ENCODE data around the gene LMNB1. TPM values are rescaled to one million over a fixed set of nuclear protein-coding genes. Genes with fewer than 3 reads are reported as not detected.

Gene LMNB1
- total and polyA plus RNA-seq, 2 experiments from 2014 or later = 20.1 to 269 TPM

DNA sequence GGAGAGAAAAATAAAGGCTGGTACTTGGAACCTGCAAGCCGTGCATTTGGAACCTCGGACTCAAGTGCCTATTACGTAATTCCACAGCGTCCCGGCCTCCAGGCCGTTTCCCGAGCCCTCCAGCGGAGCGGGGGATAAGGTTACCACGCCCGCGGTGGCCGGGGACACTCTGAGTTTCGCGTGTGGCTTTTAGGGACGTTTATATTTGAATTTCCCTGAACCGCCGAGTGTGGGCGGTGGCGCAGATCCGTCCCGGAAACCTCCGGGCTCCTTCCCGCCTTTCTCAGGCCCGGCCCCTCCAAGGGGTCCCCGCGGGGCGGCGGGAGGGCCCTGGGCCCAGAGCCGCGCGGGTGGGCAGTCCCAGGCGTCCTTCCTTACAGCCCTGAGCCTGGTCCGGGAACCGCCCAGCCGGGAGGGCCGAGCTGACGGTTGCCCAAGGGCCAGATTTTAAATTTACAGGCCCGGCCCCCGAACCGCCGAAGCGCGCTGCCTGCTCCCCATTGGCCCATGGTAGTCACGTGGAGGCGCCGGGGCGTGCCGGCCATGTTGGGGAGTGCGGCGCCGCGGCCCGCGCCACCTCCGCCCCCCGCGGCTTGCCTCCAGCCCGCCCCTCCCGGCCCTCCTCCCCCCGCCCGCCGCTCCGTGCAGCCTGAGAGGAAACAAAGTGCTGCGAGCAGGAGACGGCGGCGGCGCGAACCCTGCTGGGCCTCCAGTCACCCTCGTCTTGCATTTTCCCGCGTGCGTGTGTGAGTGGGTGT, at the start of gene LMNB1 (continued):
- TF ChIP-seq, protein P1, sequence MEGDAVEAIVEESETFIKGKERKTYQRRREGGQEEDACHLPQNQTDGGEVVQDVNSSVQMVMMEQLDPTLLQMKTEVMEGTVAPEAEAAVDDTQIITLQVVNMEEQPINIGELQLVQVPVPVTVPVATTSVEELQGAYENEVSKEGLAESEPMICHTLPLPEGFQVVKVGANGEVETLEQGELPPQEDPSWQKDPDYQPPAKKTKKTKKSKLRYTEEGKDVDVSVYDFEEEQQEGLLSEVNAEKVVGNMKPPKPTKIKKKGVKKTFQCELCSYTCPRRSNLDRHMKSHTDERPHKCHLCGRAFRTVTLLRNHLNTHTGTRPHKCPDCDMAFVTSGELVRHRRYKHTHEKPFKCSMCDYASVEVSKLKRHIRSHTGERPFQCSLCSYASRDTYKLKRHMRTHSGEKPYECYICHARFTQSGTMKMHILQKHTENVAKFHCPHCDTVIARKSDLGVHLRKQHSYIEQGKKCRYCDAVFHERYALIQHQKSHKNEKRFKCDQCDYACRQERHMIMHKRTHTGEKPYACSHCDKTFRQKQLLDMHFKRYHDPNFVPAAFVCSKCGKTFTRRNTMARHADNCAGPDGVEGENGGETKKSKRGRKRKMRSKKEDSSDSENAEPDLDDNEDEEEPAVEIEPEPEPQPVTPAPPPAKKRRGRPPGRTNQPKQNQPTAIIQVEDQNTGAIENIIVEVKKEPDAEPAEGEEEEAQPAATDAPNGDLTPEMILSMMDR (conservative IDR thresholded peaks at IDR 0.05; ENCODE audit: low read depth in 2 of 2) = no peak

DNA sequence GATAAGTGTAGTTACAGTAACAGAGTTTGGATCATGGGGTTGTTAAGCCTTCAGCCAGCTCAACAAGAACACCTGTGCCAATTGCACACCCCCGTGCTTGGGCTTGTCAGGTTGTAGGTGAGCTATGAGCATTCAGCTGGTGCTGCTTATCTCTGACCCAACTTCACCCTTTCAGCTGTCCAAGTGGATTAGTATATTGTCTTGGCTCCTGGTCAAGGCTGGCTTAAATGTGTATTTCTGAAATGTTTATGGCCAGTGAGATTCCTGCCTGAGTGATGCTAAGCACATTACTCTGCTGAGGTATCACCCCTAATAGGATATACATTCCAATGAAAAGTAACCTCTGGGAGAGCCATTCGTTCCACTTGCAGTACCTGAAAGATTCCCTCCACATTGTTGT, 44.2 kb upstream of the LMNB1 start:
- H3K9me2 ChIP-seq (ENCODE audit: insufficient read depth) = no peaks in the 10 kb centered on the region
- Mint-ChIP-seq H3K27me3 (ENCODE audit: insufficient read depth, low read depth, poor library complexity) (peaks cover 6% of the 10 kb centered on the region), H3K9me3 (no peaks in the 10 kb centered on the region), H3K4me1 (peaks cover 5% of the 10 kb centered on the region; the same call in 2 of the 3 replicates), H3K36me3 (ENCODE audit: low read depth) (no peaks in the 10 kb centered on the region), H3K4me3 (no peak overlapping the region), H3K27ac (no peak overlapping the region)
- H2AFZ ChIP-seq = 0 out of 2 replicates have a peak overlapping the region, but pooled peaks have one; percentile 44
- no peaks in the 10 kb centered on the region for H3K36me3 ChIP-seq (ENCODE audit: insufficient read depth)
- H4K20me1 ChIP-seq (replicated peaks; ENCODE audit: insufficient read depth) = no peaks in the 10 kb centered on the region
- no peaks in the 10 kb centered on the region for H3K79me2 ChIP-seq (replicated peaks; ENCODE audit: insufficient read depth)
- peaks cover 12% of the 10 kb centered on the region for H3K4me1 ChIP-seq (ENCODE audit: insufficient read depth)
- no peak overlapping the region for H3K4me2 ChIP-seq
- no peak overlapping the region for H3K4me3 ChIP-seq
- ATAC-seq (no peak), DNase-seq (ENCODE audit: low spot score) (no peak)
- H3F3A ChIP-seq (replicated peaks; ENCODE audit: low read depth) = no peaks in the 10 kb centered on the region; the same call in 1 of the 2 replicates
- 0 out of 2 replicates have a peak overlapping the region, but pooled peaks have one; percentile 34 for H3K27ac ChIP-seq (ENCODE audit: low read depth)
- H3K27me3 ChIP-seq (ENCODE audit: insufficient read depth) = no peaks in the 10 kb centered on the region
- no peak for TF ChIP-seq POLR2AphosphoS5 (IDR thresholded peaks at IDR 0.05; ENCODE audit: low read depth)
- TF ChIP-seq, protein P2, sequence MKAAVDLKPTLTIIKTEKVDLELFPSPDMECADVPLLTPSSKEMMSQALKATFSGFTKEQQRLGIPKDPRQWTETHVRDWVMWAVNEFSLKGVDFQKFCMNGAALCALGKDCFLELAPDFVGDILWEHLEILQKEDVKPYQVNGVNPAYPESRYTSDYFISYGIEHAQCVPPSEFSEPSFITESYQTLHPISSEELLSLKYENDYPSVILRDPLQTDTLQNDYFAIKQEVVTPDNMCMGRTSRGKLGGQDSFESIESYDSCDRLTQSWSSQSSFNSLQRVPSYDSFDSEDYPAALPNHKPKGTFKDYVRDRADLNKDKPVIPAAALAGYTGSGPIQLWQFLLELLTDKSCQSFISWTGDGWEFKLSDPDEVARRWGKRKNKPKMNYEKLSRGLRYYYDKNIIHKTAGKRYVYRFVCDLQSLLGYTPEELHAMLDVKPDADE (IDR thresholded peaks at IDR 0.05) = no peak
- no peak for TF ChIP-seq ZNF114 (CRISPR knock-in tag; IDR thresholded peaks at IDR 0.05)
- no peak for TF ChIP-seq CREB1 (CRISPR knock-in tag; IDR thresholded peaks at IDR 0.05; ENCODE audit: low read depth)
- TF ChIP-seq NANOG (IDR thresholded peaks at IDR 0.05; ENCODE audit: borderline replicate concordance) = no peak
- TF ChIP-seq, protein P3, sequence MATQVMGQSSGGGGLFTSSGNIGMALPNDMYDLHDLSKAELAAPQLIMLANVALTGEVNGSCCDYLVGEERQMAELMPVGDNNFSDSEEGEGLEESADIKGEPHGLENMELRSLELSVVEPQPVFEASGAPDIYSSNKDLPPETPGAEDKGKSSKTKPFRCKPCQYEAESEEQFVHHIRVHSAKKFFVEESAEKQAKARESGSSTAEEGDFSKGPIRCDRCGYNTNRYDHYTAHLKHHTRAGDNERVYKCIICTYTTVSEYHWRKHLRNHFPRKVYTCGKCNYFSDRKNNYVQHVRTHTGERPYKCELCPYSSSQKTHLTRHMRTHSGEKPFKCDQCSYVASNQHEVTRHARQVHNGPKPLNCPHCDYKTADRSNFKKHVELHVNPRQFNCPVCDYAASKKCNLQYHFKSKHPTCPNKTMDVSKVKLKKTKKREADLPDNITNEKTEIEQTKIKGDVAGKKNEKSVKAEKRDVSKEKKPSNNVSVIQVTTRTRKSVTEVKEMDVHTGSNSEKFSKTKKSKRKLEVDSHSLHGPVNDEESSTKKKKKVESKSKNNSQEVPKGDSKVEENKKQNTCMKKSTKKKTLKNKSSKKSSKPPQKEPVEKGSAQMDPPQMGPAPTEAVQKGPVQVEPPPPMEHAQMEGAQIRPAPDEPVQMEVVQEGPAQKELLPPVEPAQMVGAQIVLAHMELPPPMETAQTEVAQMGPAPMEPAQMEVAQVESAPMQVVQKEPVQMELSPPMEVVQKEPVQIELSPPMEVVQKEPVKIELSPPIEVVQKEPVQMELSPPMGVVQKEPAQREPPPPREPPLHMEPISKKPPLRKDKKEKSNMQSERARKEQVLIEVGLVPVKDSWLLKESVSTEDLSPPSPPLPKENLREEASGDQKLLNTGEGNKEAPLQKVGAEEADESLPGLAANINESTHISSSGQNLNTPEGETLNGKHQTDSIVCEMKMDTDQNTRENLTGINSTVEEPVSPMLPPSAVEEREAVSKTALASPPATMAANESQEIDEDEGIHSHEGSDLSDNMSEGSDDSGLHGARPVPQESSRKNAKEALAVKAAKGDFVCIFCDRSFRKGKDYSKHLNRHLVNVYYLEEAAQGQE (IDR thresholded peaks at IDR 0.05; ENCODE audit: unreplicated experiment) = no peak
- TF ChIP-seq JUNB (IDR thresholded peaks at IDR 0.05; ENCODE audit: unreplicated experiment) = no peak
- TF ChIP-seq, protein P1 (conservative IDR thresholded peaks at IDR 0.05; ENCODE audit: low read depth in 2 of 2) = no peak
- no peak for TF ChIP-seq ZNF331 (CRISPR knock-in tag; IDR thresholded peaks at IDR 0.05; ENCODE audit: low read depth)
- TF ChIP-seq EZH2phosphoT487 (IDR thresholded peaks at IDR 0.05; ENCODE audit: unreplicated experiment) = no peak

Data from GM23338 (cell line).